Ishikawa (cell line): ENCODE measurements around the gene SEC22B.

ENCODE experiments used
- CEBPB ChIP-seq: IDR thresholded peaks from 2 replicates; pipeline ENCODE4 v1.6.1; 2012
- CREB1 ChIP-seq: IDR thresholded peaks from 2 replicates; pipeline ENCODE4 v1.6.1; 2012; ENCODE audit warnings: low read depth
- EGR1 ChIP-seq: IDR thresholded peaks from 2 replicates; pipeline ENCODE4 v1.6.1; 2012
- EP300 ChIP-seq: IDR thresholded peaks from 2 replicates; pipeline ENCODE4 v1.6.1; 2012; ENCODE audit warnings: borderline replicate concordance
- FOXM1 ChIP-seq: IDR thresholded peaks from 2 replicates; pipeline ENCODE4 v1.6.1; 2012; ENCODE audit warnings: low read depth, borderline replicate concordance
- NFIC ChIP-seq: IDR thresholded peaks from 2 replicates; pipeline ENCODE4 v1.6.1; 2012
- RAD21 ChIP-seq: IDR thresholded peaks from 2 replicates; pipeline ENCODE4 v1.6.1; 2012; ENCODE audit warnings: low read depth
- TAF1 ChIP-seq: IDR thresholded peaks from 2 replicates; pipeline ENCODE4 v1.6.1; 2012; ENCODE audit warnings: low read depth, mild to moderate bottlenecking
- TCF12 ChIP-seq: IDR thresholded peaks from 2 replicates; pipeline ENCODE4 v1.6.1; 2012; ENCODE audit warnings: low read depth
- TEAD4 ChIP-seq: IDR thresholded peaks from 2 replicates; pipeline ENCODE4 v1.6.1; 2012
- YY1 ChIP-seq: IDR thresholded peaks from 2 replicates; pipeline ENCODE4 v1.6.1; 2012; ENCODE audit warnings: low read depth
- ZBTB7A ChIP-seq: IDR thresholded peaks from 2 replicates; pipeline ENCODE4 v1.6.1; 2012; ENCODE audit warnings: low read depth
- TF ChIP-seq, protein P1 (sequence below): IDR thresholded peaks from 2 replicates; pipeline ENCODE4 v1.6.1; 2012
- TF ChIP-seq, protein P2 (sequence below): IDR thresholded peaks from 2 replicates; pipeline ENCODE4 v1.6.1; 2012; ENCODE audit warnings: low read depth, mild to moderate bottlenecking
- TF ChIP-seq, protein P3 (sequence below): IDR thresholded peaks from 2 replicates; pipeline ENCODE4 v1.6.1; 2012

The SEC22B gene

DNA sequence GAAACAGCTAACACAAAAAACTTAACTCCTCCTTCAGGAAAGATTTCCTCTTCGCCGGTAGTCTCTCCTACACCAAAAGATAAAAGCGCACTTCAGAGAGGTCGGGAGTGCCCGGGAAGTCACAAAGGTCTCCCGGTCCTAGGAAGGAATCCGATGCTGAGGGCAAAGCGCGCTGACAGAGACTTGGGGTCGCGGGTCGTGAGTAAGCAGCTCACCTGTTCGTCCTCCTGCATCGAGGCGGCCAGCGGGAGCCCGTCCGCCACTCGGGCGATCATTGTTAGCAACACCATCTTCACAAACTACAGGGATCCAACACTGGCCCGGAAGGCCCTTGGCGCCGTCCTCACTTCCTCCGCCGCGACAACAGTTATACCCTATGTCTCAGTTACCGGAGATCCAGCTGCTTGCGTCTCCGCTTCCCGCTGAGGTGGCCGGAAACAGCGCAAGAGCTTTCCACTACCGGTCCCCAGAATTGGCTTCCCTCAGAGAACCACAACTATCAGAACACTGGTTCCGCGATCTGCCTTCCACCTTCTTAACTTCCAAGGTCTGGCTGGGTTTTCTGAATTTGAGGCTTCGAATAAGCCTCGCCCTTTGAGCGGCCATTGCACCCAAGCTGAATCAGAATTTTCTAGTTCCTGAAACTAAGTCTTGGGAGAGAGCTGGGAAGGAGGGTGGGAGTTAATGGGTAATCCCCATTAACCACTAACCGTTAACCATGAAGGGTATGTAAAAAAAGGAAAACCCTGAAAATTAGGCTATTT is at the start of gene SEC22B:
Gene SEC22B (minus strand): TSS at position 429 of the 764 bp plus-strand sequence. CDS start 139 bp downstream, at position 290.
- TF ChIP-seq TEAD4 (no peak), CEBPB (peak; percentile 39), EP300 (peak; percentile 40; the same call in 1 of the 2 replicates), YY1 (peak; percentile 68; the same call in 1 of the 2 replicates), CREB1 (peak; percentile 81), EGR1 (peak; percentile 27; the same call in 1 of the 2 replicates), TCF12 (peak; percentile 65; the same call in 1 of the 2 replicates), NFIC (0 out of 2 replicates have a peak, but pooled peaks have one; percentile 23), ZBTB7A (no peak), TAF1 (peak; percentile 92), RAD21 (peak; percentile 20; the same call in 1 of the 2 replicates), FOXM1 (no peak; the same call in 1 of the 2 replicates)
- TF ChIP-seq, protein P1, sequence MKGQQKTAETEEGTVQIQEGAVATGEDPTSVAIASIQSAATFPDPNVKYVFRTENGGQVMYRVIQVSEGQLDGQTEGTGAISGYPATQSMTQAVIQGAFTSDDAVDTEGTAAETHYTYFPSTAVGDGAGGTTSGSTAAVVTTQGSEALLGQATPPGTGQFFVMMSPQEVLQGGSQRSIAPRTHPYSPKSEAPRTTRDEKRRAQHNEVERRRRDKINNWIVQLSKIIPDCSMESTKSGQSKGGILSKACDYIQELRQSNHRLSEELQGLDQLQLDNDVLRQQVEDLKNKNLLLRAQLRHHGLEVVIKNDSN: peak; percentile 63; the same call in 1 of the 2 replicates
- TF ChIP-seq, protein P2, sequence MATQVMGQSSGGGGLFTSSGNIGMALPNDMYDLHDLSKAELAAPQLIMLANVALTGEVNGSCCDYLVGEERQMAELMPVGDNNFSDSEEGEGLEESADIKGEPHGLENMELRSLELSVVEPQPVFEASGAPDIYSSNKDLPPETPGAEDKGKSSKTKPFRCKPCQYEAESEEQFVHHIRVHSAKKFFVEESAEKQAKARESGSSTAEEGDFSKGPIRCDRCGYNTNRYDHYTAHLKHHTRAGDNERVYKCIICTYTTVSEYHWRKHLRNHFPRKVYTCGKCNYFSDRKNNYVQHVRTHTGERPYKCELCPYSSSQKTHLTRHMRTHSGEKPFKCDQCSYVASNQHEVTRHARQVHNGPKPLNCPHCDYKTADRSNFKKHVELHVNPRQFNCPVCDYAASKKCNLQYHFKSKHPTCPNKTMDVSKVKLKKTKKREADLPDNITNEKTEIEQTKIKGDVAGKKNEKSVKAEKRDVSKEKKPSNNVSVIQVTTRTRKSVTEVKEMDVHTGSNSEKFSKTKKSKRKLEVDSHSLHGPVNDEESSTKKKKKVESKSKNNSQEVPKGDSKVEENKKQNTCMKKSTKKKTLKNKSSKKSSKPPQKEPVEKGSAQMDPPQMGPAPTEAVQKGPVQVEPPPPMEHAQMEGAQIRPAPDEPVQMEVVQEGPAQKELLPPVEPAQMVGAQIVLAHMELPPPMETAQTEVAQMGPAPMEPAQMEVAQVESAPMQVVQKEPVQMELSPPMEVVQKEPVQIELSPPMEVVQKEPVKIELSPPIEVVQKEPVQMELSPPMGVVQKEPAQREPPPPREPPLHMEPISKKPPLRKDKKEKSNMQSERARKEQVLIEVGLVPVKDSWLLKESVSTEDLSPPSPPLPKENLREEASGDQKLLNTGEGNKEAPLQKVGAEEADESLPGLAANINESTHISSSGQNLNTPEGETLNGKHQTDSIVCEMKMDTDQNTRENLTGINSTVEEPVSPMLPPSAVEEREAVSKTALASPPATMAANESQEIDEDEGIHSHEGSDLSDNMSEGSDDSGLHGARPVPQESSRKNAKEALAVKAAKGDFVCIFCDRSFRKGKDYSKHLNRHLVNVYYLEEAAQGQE: no peak
- TF ChIP-seq, protein P3, sequence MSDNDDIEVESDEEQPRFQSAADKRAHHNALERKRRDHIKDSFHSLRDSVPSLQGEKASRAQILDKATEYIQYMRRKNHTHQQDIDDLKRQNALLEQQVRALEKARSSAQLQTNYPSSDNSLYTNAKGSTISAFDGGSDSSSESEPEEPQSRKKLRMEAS: peak; percentile 90

DNA sequence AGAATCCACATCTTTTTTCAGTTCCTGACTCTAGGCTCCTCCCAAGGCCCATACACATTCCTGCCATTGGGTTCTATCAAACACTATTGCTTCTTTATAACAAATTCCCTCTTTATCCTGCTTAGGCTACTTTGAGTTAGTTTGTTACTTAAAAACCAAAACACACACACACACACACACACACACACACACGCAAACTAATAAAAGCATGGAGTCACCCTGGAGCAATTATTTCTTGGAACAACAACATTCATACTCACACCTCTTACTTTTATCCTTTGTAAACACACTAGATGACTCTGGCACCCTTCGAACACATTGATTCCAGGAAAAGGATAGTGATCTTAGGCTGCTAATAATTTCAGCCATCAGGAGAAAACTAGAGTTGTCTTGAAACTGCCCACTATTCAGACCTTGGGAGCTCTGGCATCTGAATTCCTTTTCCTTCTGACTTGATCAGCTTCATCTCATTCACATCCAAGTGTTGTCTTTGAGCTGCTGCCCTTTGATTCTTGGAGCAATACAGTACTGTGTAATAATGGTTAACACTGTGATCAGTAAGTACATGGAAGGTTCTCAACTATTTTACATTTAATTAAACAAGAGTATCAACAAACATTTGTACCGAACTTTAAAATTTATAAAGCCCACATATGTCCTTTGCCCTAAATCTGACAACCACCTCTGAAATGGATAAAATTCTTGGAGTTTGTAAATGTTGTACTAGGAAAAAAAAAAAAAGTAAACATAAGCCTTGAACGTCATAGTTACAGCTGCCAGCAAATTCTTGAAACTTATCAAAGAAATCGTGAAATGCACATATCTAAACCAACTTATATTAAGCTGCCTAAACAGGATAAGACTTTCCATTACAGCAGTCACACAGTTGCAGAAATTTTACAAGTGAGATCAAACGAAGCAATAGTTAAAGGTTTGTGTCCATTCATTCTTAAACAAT is 2.8 kb upstream of the SEC22B start:
- no peak for TF ChIP-seq CEBPB
- no peak for TF ChIP-seq TAF1
- TF ChIP-seq, protein P2: no peak
- TF ChIP-seq YY1: no peak
- TF ChIP-seq, protein P3: no peak
- no peak for TF ChIP-seq FOXM1
- no peak for TF ChIP-seq CREB1
- TF ChIP-seq ZBTB7A: no peak
- TF ChIP-seq, protein P1: no peak
- no peak for TF ChIP-seq EGR1
- no peak for TF ChIP-seq TEAD4
- TF ChIP-seq EP300: no peak
- no peak for TF ChIP-seq RAD21

GRCh38 chr1:120145806-120146205 is 30.5 kb downstream of the SEC22B start:
- peak; percentile 17; the same call in 1 of the 2 replicates for TF ChIP-seq RAD21

- TF ChIP-seq, protein P1: no peak
- TF ChIP-seq RAD21: no peak
- no peak for TF ChIP-seq EP300
- TF ChIP-seq TEAD4: no peak
- no peak for TF ChIP-seq NFIC
- no peak for TF ChIP-seq EGR1
- TF ChIP-seq, protein P3: no peak
- TF ChIP-seq YY1: no peak
- TF ChIP-seq, protein P2: no peak
- TF ChIP-seq CEBPB: no peak
- TF ChIP-seq TAF1: no peak
- TF ChIP-seq FOXM1: no peak
- no peak for TF ChIP-seq CREB1
- no peak for TF ChIP-seq TCF12
- TF ChIP-seq ZBTB7A: no peak
These were observed 42.9 kb downstream of the SEC22B start for GRCh38 chr1:120133228-120133927.
